HepG2 (cell line): ENCODE measurements around the gene AK8.

Experiments used
- GABPA ChIP-seq, 2 experiments: IDR thresholded peaks; 2 replicates each; pipeline ENCODE4 v1.6.1; 2011 to 2016; ENCODE audit warnings: low read depth in 2 of 2, low read length in 1 of 2, missing biosample characterization in 1 of 2, missing genetic modification characterization in 1 of 2
- NFIC ChIP-seq: IDR thresholded peaks from 2 replicates; pipeline ENCODE4 v1.6.1; 2012; ENCODE audit warnings: mild to moderate bottlenecking, low read length, inconsistent platforms
- ZKSCAN5 ChIP-seq: sonication (generic); formaldehyde crosslinking; IDR thresholded peaks from 2 replicates; pipeline ENCODE4 v1.5.1; 2020; ENCODE audit warnings: mild to moderate bottlenecking, missing genetic modification reagents
- TF ChIP-seq, protein P1 (sequence below): sonication (generic); formaldehyde crosslinking; IDR thresholded peaks from 2 replicates; pipeline ENCODE4 v1.5.0; 2020; ENCODE audit warnings: mild to moderate bottlenecking, missing genetic modification reagents, moderate library complexity

DNA sequence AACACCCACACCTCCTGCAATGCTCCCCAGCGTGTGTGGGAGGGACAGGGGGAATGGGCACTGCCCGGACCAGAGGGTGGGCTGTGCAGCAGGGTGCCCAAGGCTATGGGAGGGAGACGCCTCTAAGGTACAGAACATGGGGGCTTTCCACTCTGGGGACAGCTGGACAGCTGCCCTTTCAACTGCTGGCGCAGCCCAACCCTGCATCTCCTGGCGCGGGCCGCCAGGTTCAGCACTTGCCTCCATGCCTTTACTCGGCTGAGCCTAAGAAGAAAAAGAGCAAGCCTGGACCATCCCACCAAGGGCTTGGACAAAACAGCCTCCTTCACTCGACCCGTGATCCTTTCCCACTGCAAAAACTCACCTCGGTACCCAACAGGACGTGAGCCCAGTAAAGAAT, 15.0 kb downstream of the AK8 start:
- TF ChIP-seq GABPA (IDR thresholded peaks at IDR 0.05; ENCODE audit: low read depth, low read length) (no peak), GABPA (CRISPR knock-in tag; IDR thresholded peaks at IDR 0.05; ENCODE audit: low read depth) (no peak), ZKSCAN5 (CRISPR knock-in tag) (no peak), NFIC (no peak)
- TF ChIP-seq, protein P1, sequence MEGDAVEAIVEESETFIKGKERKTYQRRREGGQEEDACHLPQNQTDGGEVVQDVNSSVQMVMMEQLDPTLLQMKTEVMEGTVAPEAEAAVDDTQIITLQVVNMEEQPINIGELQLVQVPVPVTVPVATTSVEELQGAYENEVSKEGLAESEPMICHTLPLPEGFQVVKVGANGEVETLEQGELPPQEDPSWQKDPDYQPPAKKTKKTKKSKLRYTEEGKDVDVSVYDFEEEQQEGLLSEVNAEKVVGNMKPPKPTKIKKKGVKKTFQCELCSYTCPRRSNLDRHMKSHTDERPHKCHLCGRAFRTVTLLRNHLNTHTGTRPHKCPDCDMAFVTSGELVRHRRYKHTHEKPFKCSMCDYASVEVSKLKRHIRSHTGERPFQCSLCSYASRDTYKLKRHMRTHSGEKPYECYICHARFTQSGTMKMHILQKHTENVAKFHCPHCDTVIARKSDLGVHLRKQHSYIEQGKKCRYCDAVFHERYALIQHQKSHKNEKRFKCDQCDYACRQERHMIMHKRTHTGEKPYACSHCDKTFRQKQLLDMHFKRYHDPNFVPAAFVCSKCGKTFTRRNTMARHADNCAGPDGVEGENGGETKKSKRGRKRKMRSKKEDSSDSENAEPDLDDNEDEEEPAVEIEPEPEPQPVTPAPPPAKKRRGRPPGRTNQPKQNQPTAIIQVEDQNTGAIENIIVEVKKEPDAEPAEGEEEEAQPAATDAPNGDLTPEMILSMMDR (CRISPR knock-in tag), result no peak
